SK-N-SH (cell line): Measurements from ENCODE around the gene TMPRSS9. TPM values are rescaled to one million over a fixed set of nuclear protein-coding genes. Genes with fewer than 3 reads are reported as not detected.
"Not testable (repeated sequence)": the region's sequence is repeated elsewhere in the genome, so short reads cannot be mapped to it uniquely, and the experiment has no call there.

ENCODE experiments used
- CTCF ChIA-PET: fragments of 300-600, 350-600 bp; formaldehyde crosslinking; extraction: SDS; loops from one replicate; lab custom pipeline; 2021; lab: Yijun Ruan, JAX
- POLR2A ChIA-PET: fragments of 350-600 bp; sonication (Branson Sonifier 250); formaldehyde crosslinking; extraction: SDS; loops from one replicate; lab custom pipeline; 2020; ENCODE audit warnings: antibody characterized with exemption, inconsistent platforms; lab: Yijun Ruan, JAX
- DNase-seq: peaks from one replicate; pipeline ENCODE4 v3.0.0; 2012
- H2AFZ ChIP-seq: fragments of 200-600 bp; sonication (generic); 2 replicates; pipeline ENCODE4 v1.8.1; 2016; ENCODE audit warnings: antibody characterized with exemption, mild to moderate bottlenecking, low read depth
- H3F3A ChIP-seq: fragments of 200-600 bp; sonication (generic); replicated peaks from 2 replicates; pipeline ENCODE3; 2016; ENCODE audit warnings: antibody characterized with exemption, mild to moderate bottlenecking; ENCODE audit not compliant: insufficient read depth
- H3K27ac ChIP-seq, 2 experiments: fragments of 200-500 bp in 1 of 2; fragments of 200-600 bp in 1 of 2; sonication (Bioruptor generic) in 1 of 2; sonication (generic), shearing (Covaris generic) in 1 of 2; 2 replicates each; pipeline versions ENCODE4 v1.5.1 to v1.6.1; 2014 to 2016; ENCODE audit warnings: low read depth in 2 of 2, inconsistent platforms in 1 of 2, low read length in 1 of 2, mild to moderate bottlenecking in 1 of 2, mixed read lengths in 1 of 2
- H3K27me3 ChIP-seq: fragments of 200-600 bp; sonication (generic), shearing (Covaris generic); 2 replicates; pipeline ENCODE4 v1.6.1; 2016; ENCODE audit warnings: mixed run types; ENCODE audit not compliant: insufficient read depth
- H3K36me3 ChIP-seq, 2 experiments: fragments of 200-500 bp in 1 of 2; fragments of 200-600 bp in 1 of 2; sonication (Bioruptor generic) in 1 of 2; sonication (generic) in 1 of 2; replicated peaks in 1 of 2; 2 replicates each; pipeline versions ENCODE3 to v1.5.1; 2014 to 2016; ENCODE audit warnings: low read length in 1 of 2, mild to moderate bottlenecking in 1 of 2; ENCODE audit not compliant: insufficient read depth in 2 of 2, control insufficient read depth in 1 of 2
- H3K4me1 ChIP-seq, 2 experiments: fragments of 200-500 bp in 1 of 2; fragments of 200-600 bp in 1 of 2; sonication (Bioruptor generic) in 1 of 2; sonication (generic), shearing (Covaris generic) in 1 of 2; 2 replicates each; pipeline versions ENCODE4 v1.5.1 to v1.6.1; 2014 to 2016; ENCODE audit warnings: low read depth in 1 of 2, low read length in 1 of 2, mixed run types in 1 of 2; ENCODE audit not compliant: insufficient read depth in 2 of 2, control insufficient read depth in 1 of 2
- H3K4me2 ChIP-seq: fragments of 200-600 bp; sonication (generic), shearing (Covaris generic); 2 replicates; pipeline ENCODE4 v1.6.1; 2017; ENCODE audit warnings: mixed run types
- H3K4me3 ChIP-seq, 2 experiments: fragments of 200-500 bp in 1 of 2; fragments of 200-600 bp in 1 of 2; sonication (Bioruptor generic) in 1 of 2; sonication (generic), shearing (Covaris generic) in 1 of 2; 2 replicates each; pipeline versions ENCODE4 v1.5.1 to v1.8.1; 2014 to 2016; ENCODE audit warnings: low read depth in 2 of 2, inconsistent platforms in 1 of 2, low read length in 1 of 2, mild to moderate bottlenecking in 1 of 2, mixed read lengths in 1 of 2, moderate library complexity in 1 of 2
- H3K79me2 ChIP-seq: fragments of 200-600 bp; sonication (generic); 2 replicates; pipeline ENCODE4 v1.8.1; 2017; ENCODE audit warnings: mild to moderate bottlenecking; ENCODE audit not compliant: insufficient read depth
- H3K9ac ChIP-seq: fragments of 200-600 bp; sonication (generic); 2 replicates; pipeline ENCODE4 v1.6.1; 2017; ENCODE audit warnings: mixed run types
- H3K9me2 ChIP-seq: fragments of 200-600 bp; sonication (generic); 2 replicates; pipeline ENCODE4 v1.6.1; 2017; ENCODE audit warnings: mixed run types
- H3K9me3 ChIP-seq: fragments of 200-600 bp; sonication (generic); 2 replicates; pipeline ENCODE4 v1.6.1; 2017; ENCODE audit warnings: mixed run types, mild to moderate bottlenecking, moderate library complexity
- H4K20me1 ChIP-seq: fragments of 200-600 bp; sonication (generic); 2 replicates; pipeline ENCODE4 v1.6.1; 2017; ENCODE audit warnings: mild to moderate bottlenecking, mixed run types; ENCODE audit not compliant: insufficient read depth
- CTCF ChIP-seq: fragments of 200-600 bp; sonication (generic); IDR thresholded peaks from 2 replicates; pipeline ENCODE4 v1.6.1; 2017; ENCODE audit warnings: antibody characterized with exemption, mild to moderate bottlenecking, moderate library complexity
- EZH2phosphoT487 ChIP-seq: fragments of 200-600 bp; sonication (generic); IDR thresholded peaks from 2 replicates; pipeline ENCODE4 v1.6.1; 2017; ENCODE audit warnings: low read depth, mixed run types, mild to moderate bottlenecking, antibody characterized with exemption, moderate library complexity, borderline replicate concordance
- MXI1 ChIP-seq: IDR thresholded peaks from 2 replicates; pipeline ENCODE4 v1.6.1; 2012; ENCODE audit warnings: mild to moderate bottlenecking, low read depth, low read length, improper control_type of control experiment
- NRF1 ChIP-seq: IDR thresholded peaks from 2 replicates; pipeline ENCODE4 v1.6.1; 2012; ENCODE audit warnings: low read depth, mild to moderate bottlenecking, low read length
- POLR2AphosphoS5 ChIP-seq: IDR thresholded peaks from 2 replicates; pipeline ENCODE4 v1.6.1; 2012; ENCODE audit warnings: low read depth, low read length
- RXRA ChIP-seq: IDR thresholded peaks from 2 replicates; pipeline ENCODE4 v1.4.0; 2012; ENCODE audit warnings: low read depth, mild to moderate bottlenecking, borderline replicate concordance
- TAF1 ChIP-seq: IDR thresholded peaks from 2 replicates; pipeline ENCODE4 v1.6.1; 2012; ENCODE audit warnings: low read depth, mild to moderate bottlenecking, low read length, moderate library complexity, borderline replicate concordance
- TEAD4 ChIP-seq: IDR thresholded peaks from 2 replicates; pipeline ENCODE4 v1.4.0; 2012; ENCODE audit warnings: mild to moderate bottlenecking, borderline replicate concordance; ENCODE audit not compliant: insufficient read depth
- WGBS: methylation state at CpG from one replicate; pipeline ENCODE4 v1.1.6; 2017; ENCODE audit warnings: low lambda C conversion rate; 5-methylcytosine and 5-hydroxymethylcytosine counted together
- polyA plus RNA-seq, 3 experiments: library from polyadenylated mRNA; depleted of rRNA; stranded (reverse); fragments of >200 nt; gene quantifications; 2 replicates each; pipeline ENCODE4 v1.2.3, GENCODE V29; 2012
- TF ChIP-seq, protein P1 (sequence below): IDR thresholded peaks from 2 replicates; pipeline ENCODE4 v1.6.1; 2012; ENCODE audit warnings: mild to moderate bottlenecking, low read depth, low read length, moderate library complexity
- TF ChIP-seq, protein P2 (sequence below): IDR thresholded peaks from 2 replicates; pipeline ENCODE4 v1.4.0; 2012; ENCODE audit warnings: low read depth

TMPRSS9 gene
- polyA plus RNA-seq, 1 of the 3 experiments (the other 2 are of a cell fraction), result not detected

GRCh38 chr19:2462635-2463421 lies 102.8 kb downstream of the TMPRSS9 start (continued):
- TF ChIP-seq, protein P1, sequence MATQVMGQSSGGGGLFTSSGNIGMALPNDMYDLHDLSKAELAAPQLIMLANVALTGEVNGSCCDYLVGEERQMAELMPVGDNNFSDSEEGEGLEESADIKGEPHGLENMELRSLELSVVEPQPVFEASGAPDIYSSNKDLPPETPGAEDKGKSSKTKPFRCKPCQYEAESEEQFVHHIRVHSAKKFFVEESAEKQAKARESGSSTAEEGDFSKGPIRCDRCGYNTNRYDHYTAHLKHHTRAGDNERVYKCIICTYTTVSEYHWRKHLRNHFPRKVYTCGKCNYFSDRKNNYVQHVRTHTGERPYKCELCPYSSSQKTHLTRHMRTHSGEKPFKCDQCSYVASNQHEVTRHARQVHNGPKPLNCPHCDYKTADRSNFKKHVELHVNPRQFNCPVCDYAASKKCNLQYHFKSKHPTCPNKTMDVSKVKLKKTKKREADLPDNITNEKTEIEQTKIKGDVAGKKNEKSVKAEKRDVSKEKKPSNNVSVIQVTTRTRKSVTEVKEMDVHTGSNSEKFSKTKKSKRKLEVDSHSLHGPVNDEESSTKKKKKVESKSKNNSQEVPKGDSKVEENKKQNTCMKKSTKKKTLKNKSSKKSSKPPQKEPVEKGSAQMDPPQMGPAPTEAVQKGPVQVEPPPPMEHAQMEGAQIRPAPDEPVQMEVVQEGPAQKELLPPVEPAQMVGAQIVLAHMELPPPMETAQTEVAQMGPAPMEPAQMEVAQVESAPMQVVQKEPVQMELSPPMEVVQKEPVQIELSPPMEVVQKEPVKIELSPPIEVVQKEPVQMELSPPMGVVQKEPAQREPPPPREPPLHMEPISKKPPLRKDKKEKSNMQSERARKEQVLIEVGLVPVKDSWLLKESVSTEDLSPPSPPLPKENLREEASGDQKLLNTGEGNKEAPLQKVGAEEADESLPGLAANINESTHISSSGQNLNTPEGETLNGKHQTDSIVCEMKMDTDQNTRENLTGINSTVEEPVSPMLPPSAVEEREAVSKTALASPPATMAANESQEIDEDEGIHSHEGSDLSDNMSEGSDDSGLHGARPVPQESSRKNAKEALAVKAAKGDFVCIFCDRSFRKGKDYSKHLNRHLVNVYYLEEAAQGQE, result peak; percentile 73
- TF ChIP-seq TAF1, result peak; percentile 81
- TF ChIP-seq TEAD4, result peak; percentile 100
- peak; percentile 34 for TF ChIP-seq RXRA
- TF ChIP-seq, protein P2, sequence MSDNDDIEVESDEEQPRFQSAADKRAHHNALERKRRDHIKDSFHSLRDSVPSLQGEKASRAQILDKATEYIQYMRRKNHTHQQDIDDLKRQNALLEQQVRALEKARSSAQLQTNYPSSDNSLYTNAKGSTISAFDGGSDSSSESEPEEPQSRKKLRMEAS, result peak; percentile 63; the same call in 1 of the 2 replicates
- TF ChIP-seq NRF1, result no peak
- no peak for TF ChIP-seq EZH2phosphoT487
- TF ChIP-seq CTCF, result no peak
- no peak for TF ChIP-seq MXI1
- peak; percentile 72; the same call in 1 of the 2 replicates for TF ChIP-seq POLR2AphosphoS5

- H3K4me1 ChIP-seq, result not testable (repeated sequence)
These were observed 103.6 kb downstream of the TMPRSS9 start for GRCh38 chr19:2463694-2464093.

More at GRCh38 chr19:2463694-2464093, 103.6 kb downstream of the TMPRSS9 start:
- WGBS, result 98% methylated on average over 4 of the region's 5 CpGs
- H3K27ac ChIP-seq, H4K20me1 ChIP-seq, DNase-seq, H3K36me3 ChIP-seq, H3K79me2 ChIP-seq, H3K9ac ChIP-seq, H3K4me3 ChIP-seq, H3K9me3 ChIP-seq, H3K4me2 ChIP-seq, H3K27me3 ChIP-seq, H3K9me2 ChIP-seq: not testable (repeated sequence)
- Histone ChIP-seq H2AFZ (peak overlapping the region; percentile 59; the same call in 1 of the 2 replicates), H3F3A (peaks cover 24% of the 10 kb centered on the region)
- ChIA-PET POLR2A (interaction anchor here (1.0 kb wide), 1 partner anchor 36 kb away, joined by 4 read pairs; the partner anchor contains the start of gene TIMM13), CTCF (interaction anchor here (0.7 to 21.1 kb wide), 5 partner anchors 9 to 149 kb away, joined by 3 to 309 read pairs (median 4); no protein-coding TSS in a partner anchor)
